Erythroblast (primary cell): Measurements from ENCODE around the gene COL6A3.

ENCODE experiments used
- GATA1 ChIP-seq: IDR thresholded peaks from 2 replicates; pipeline ENCODE4 v1.6.1; 2011; ENCODE audit warnings: low read depth, mild to moderate bottlenecking, control low read depth, low read length, moderate library complexity
- POLR2A ChIP-seq: IDR thresholded peaks from 2 replicates; pipeline ENCODE4 v1.6.1; 2011; ENCODE audit warnings: mild to moderate bottlenecking, low read length

DNA sequence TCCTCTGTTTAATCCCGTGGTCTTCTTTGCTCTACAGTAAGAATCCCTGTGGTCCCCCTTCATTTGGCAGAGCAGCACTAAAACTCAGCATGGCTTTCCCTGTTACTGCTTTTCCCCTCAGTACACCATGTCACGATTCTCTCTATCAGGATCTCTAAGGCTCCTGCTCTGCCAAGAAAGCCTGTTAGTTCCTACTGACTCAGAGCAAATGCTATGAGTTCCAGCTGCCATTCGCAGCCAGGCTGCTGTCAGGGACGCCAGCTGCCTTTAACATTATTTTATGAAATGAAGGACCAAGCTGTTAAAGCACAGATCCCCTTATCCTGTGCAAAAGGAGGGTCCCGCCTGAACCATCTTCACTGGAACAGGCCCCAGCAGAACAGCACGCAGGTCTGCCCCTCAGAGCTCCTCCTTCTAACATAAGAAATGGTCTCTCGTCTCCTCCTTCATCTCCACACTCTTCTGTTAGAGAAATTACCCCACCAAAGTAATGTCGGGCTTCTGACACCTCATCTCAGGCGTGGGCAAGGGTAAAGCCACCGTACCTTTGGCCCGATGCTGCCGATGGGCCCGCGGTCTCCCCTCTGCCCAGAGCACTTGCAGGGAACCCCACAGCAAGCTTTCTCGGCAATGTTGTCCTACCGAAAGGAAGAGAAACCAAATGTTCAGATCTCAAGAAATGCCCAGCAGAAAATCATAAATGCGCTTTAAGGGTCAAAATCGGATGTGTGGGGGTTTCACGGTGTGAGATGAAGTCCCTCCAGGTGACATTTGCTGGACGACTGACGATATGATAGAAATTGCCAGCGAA, 52.6 kb downstream of the COL6A3 start:
- TF ChIP-seq POLR2A, result no peak
- TF ChIP-seq GATA1, result no peak
